Activated T-helper 1 cell treated with anti-CD3 and anti-CD28 coated beads, Interleukin-12 subunit alpha, Interleukin-12 subunit beta, Interleukin-2, Interleukin-4 antibody, amounts not matched to agents 30 ng/mL and 10 ng/mL and 1 ng/mL, durations not matched to agents 14 hours and 24 hours and 36 hours (primary cell): ENCODE results near the gene RAB14. TPM values are rescaled to one million over a fixed set of nuclear protein-coding genes. Genes with fewer than 3 reads are reported as not detected.
A peak's percentile ranks its signal among the peaks of the same experiment; 100 is the strongest.
"Not testable (repeated sequence)": the region's sequence is repeated elsewhere in the genome, so short reads cannot be mapped to it uniquely, and the experiment has no call there.

ENCODE experiments used
- DNase-seq: peaks from one replicate; pipeline ENCODE4 v3.0.0; 2021; ENCODE audit warnings: low spot score
- H3K27ac Mint-ChIP-seq: one replicate; pipeline ENCODE4 v1.8.0; 2021; ENCODE audit warnings: mild to moderate bottlenecking, mixed read lengths
- H3K27me3 Mint-ChIP-seq: one replicate; pipeline ENCODE4 v1.8.0; 2022; ENCODE audit warnings: mild to moderate bottlenecking, moderate library complexity, mixed read lengths; ENCODE audit not compliant: insufficient read depth
- H3K36me3 Mint-ChIP-seq: one replicate; pipeline ENCODE4 v1.8.0; 2021; ENCODE audit warnings: low read depth, mixed read lengths
- H3K4me1 Mint-ChIP-seq: one replicate; pipeline ENCODE4 v1.8.0; 2021; ENCODE audit warnings: low read depth, mixed read lengths
- H3K4me3 Mint-ChIP-seq: one replicate; pipeline ENCODE4 v1.8.0; 2021; ENCODE audit warnings: mild to moderate bottlenecking, moderate library complexity, mixed read lengths
- H3K9me3 Mint-ChIP-seq: one replicate; pipeline ENCODE4 v1.8.0; 2021; ENCODE audit warnings: mixed read lengths
- intact Hi-C: fragments of 100-400 bp; cut with micrococcal nuclease; formaldehyde crosslinking; loops from one replicate; pipeline ENCODE4 v1.15.1; 2024
- total RNA-seq: library from RNA; stranded (reverse); gene quantifications from 2 replicates; pipeline ENCODE4 v1.2.3, GENCODE V29; 2022

RAB14 gene
- total RNA-seq, 1 donor from 2014 or later: 64.8 TPM

- intact Hi-C loops: no loop called here
- no peaks in the 10 kb centered on the region for H3K27me3 Mint-ChIP-seq
- no peaks in the 10 kb centered on the region for H3K9me3 Mint-ChIP-seq
- peaks cover 42% of the 10 kb centered on the region for H3K36me3 Mint-ChIP-seq
- no peak overlapping the region for H3K27ac Mint-ChIP-seq
- DNase-seq: no peak
- peaks cover 27% of the 10 kb centered on the region for H3K4me1 Mint-ChIP-seq
- no peak overlapping the region for H3K4me3 Mint-ChIP-seq
Measured at GRCh38 chr9:121182101-121182836, 19.4 kb downstream of the RAB14 start.

GRCh38 chr9:121179930-121180681, 21.6 kb downstream of the RAB14 start:
- H3K4me1 Mint-ChIP-seq: peaks cover 11% of the 10 kb centered on the region
- no peak for DNase-seq
- no peak overlapping the region for H3K4me3 Mint-ChIP-seq
- peak overlapping the region; percentile 29 for H3K27ac Mint-ChIP-seq
- no peaks in the 10 kb centered on the region for H3K9me3 Mint-ChIP-seq
- intact Hi-C loops: no loop called here
- no peaks in the 10 kb centered on the region for H3K27me3 Mint-ChIP-seq
- peaks cover 46% of the 10 kb centered on the region for H3K36me3 Mint-ChIP-seq

DNA sequence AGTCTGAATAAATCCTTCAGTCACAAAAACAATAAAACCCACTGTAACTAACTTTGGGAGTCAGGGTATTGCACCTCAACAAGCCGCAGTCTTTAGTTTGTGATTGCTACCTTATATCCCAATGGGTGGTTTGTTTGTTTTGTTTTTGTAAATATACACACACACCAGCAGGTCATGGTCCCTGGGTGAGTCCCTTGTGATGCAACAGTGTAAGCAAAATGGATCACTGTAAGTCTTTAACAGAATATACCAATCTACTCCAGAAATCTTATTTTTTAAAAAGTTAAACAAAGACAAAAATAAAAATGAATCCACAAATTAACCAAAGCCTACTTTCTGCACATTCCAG, 22.3 kb downstream of the RAB14 start:
- H3K9me3 Mint-ChIP-seq, H3K4me3 Mint-ChIP-seq, H3K4me1 Mint-ChIP-seq, H3K27me3 Mint-ChIP-seq, intact Hi-C loops, H3K27ac Mint-ChIP-seq, DNase-seq: not testable (repeated sequence)
- H3K36me3 Mint-ChIP-seq: peaks cover 49% of the 10 kb centered on the region

DNA sequence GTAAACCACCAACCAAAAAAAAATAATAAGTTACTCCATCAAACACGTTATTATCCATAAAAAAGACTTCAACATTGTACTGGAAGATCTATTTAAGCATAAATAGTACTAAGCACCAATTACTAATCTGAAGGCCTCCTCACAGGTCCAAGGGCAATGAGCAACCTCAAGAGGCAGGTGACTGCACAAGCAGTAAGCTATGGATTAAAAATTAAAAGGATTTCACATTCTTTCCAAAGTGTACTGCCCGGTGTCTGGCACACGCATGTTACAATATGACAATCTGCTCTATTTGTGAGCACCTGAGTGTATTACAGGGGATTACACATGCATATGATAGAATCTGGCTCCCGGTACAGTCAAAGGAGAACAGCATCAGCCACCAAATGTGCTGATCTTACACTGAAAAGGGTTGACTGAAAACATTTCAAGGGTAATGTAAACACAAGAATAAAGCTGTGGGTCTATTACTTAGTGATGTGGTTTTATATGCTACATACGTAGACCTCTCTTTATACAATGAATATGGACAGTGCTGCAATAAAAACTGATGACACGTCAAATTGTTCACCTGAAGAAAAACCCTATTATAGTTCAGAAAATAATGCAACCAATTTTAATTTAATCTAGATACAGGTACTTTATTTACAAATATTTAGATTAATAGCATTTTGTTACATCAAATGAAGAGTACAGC, 22.8 kb downstream of the RAB14 start:
- DNase-seq: no peak
- Mint-ChIP-seq H3K27ac (no peak overlapping the region), H3K36me3 (peaks cover 52% of the 10 kb centered on the region), H3K27me3 (no peaks in the 10 kb centered on the region), H3K4me1 (peaks cover 8% of the 10 kb centered on the region), H3K9me3 (no peaks in the 10 kb centered on the region), H3K4me3 (no peak overlapping the region)
- intact Hi-C loops: no loop called here

DNA sequence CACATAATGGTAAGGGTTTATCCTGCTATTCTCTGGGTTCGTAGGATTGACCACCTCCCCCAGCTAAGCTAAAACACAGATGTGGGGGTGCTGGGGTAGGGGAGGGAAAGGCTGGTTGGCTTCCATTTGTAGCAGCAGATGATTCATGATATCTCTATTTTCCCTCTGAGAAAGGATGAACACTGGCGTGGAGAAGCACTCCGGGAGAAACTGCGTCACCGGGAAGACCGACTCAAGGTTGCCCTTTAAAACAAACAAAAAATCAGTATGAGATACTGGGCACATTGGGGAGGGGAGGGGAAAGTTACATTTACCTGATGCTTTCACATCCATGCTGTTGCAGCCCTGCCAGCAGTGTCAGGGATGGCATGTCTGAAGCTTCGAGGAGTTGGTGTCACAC, 28.2 kb downstream of the RAB14 start:
- intact Hi-C loops: loop anchor here (5.0 kb wide), 1 partner anchor 66 kb away; no protein-coding TSS in a partner anchor
- DNase-seq: no peak
- Mint-ChIP-seq H3K27ac (no peak overlapping the region), H3K36me3 (peaks cover 75% of the 10 kb centered on the region), H3K27me3 (no peaks in the 10 kb centered on the region), H3K4me3 (no peak overlapping the region), H3K4me1 (peaks cover 12% of the 10 kb centered on the region), H3K9me3 (no peaks in the 10 kb centered on the region)

DNA sequence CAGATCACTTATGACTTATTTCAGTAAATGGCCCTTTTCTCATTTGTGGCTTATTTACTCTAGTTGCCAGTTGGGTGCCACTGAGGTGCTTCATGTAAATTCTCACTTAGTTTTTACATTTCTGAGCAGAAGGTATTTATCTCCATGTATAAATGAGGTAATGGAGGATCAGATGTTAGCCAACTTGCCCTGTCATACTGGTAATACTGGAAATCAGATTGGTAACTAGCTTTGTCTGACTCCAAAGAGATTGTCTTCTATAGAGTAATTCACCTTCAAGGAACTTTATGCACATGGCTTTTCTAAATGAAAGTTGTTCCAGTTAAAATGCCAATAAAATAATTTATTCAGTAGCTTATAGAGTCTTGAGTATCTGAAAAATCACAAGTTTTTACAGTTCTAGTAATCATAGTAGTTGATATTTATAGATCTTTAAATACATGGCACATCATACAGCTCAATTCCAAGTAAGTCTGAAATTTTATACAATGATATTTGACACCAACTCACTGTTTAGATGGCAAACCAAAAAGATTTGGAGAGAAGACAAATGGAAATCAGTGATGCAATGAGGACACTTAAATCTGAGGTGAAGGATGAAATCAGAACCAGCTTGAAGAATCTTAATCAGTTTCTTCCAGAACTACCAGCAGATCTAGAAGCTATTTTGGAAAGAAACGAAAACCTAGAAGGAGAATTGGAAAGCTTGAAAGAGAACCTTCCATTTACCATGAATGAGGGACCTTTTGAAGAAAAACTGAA, 28.8 kb downstream of the RAB14 start:
- no peaks in the 10 kb centered on the region for H3K27me3 Mint-ChIP-seq
- H3K9me3 Mint-ChIP-seq: no peaks in the 10 kb centered on the region
- H3K4me3 Mint-ChIP-seq: no peak overlapping the region
- H3K36me3 Mint-ChIP-seq: peaks cover 79% of the 10 kb centered on the region
- DNase-seq: no peak
- intact Hi-C loops: loop anchor here (5.0 kb wide), 1 partner anchor 66 kb away; no protein-coding TSS in a partner anchor
- no peak overlapping the region for H3K27ac Mint-ChIP-seq
- H3K4me1 Mint-ChIP-seq: peaks cover 15% of the 10 kb centered on the region

- H3K27ac Mint-ChIP-seq: no peak overlapping the region
- no peaks in the 10 kb centered on the region for H3K27me3 Mint-ChIP-seq
- intact Hi-C loops: loop anchor here (5.0 kb wide), 1 partner anchor 64 kb away; no protein-coding TSS in a partner anchor
- H3K9me3 Mint-ChIP-seq: no peaks in the 10 kb centered on the region
- peaks cover 74% of the 10 kb centered on the region for H3K36me3 Mint-ChIP-seq
- peaks cover 15% of the 10 kb centered on the region for H3K4me1 Mint-ChIP-seq
- no peak overlapping the region for H3K4me3 Mint-ChIP-seq
- DNase-seq: no peak
Measured at GRCh38 chr9:121171236-121171635, 30.4 kb downstream of the RAB14 start.

DNA sequence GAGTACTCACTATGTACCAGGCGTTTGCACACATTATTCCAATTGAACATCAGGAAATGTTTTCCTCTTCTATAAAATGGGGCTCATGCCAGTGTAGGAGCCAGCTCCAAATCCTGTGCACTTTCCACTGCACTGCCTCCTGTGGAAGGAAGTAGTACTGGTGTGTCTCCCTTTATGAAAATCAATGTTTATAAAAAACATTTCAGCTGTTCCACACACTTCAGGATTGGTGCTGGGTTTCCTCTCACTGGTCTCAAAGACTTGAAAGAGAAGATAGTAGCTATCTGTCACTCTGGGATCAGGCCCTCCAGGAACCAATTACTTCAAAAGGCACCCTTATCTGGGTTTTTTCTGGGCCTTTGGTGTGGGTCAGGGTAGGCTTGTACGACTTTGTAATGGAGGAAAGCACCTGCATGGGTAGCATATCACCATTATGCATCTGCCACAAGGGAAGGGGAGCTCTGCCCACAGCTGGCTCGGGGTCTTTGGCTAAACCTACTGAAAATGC, 32.5 kb downstream of the RAB14 start:
- intact Hi-C loops: no loop called here
- no peak overlapping the region for H3K4me3 Mint-ChIP-seq
- no peaks in the 10 kb centered on the region for H3K27me3 Mint-ChIP-seq
- no peak overlapping the region for H3K27ac Mint-ChIP-seq
- no peaks in the 10 kb centered on the region for H3K9me3 Mint-ChIP-seq
- no peak for DNase-seq
- H3K4me1 Mint-ChIP-seq: peaks cover 15% of the 10 kb centered on the region
- peaks cover 71% of the 10 kb centered on the region for H3K36me3 Mint-ChIP-seq

- Mint-ChIP-seq H3K4me3 (no peak overlapping the region), H3K36me3 (peaks cover 67% of the 10 kb centered on the region), H3K27ac (peak overlapping the region; percentile 10)
Measured at GRCh38 chr9:121168052-121168451, 33.6 kb downstream of the RAB14 start.

DNA sequence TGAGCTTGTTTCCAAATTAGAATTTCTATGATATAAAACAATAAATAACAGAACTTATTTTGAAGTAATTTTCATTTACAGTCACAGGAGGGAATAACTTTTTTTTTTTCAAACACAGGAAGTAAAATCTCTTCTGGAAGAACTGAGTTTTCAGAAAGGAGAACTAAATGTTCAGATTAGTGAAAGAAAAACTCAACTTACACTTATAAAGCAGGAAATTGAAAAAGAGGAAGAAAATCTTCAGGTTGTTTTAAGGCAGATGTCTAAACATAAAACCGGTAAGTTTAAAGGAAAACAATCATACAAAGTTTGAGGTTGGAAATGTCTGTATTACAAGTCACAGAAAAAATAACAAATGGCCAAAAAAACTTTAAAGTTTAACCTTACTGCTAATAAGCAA, 41.6 kb downstream of the RAB14 start:
- Mint-ChIP-seq H3K4me1 (peaks cover 22% of the 10 kb centered on the region), H3K27me3 (no peaks in the 10 kb centered on the region), H3K27ac (peak overlapping the region; percentile 55), H3K9me3 (no peaks in the 10 kb centered on the region), H3K4me3 (no peak overlapping the region), H3K36me3 (peaks cover 61% of the 10 kb centered on the region)
- intact Hi-C loops: no loop called here
- DNase-seq: no peak

More at GRCh38 chr9:121168052-121168451, 33.6 kb downstream of the RAB14 start:
- DNase-seq: no peak
- no peaks in the 10 kb centered on the region for H3K9me3 Mint-ChIP-seq
- intact Hi-C loops: no loop called here
- no peaks in the 10 kb centered on the region for H3K27me3 Mint-ChIP-seq
- peaks cover 15% of the 10 kb centered on the region for H3K4me1 Mint-ChIP-seq

DNA sequence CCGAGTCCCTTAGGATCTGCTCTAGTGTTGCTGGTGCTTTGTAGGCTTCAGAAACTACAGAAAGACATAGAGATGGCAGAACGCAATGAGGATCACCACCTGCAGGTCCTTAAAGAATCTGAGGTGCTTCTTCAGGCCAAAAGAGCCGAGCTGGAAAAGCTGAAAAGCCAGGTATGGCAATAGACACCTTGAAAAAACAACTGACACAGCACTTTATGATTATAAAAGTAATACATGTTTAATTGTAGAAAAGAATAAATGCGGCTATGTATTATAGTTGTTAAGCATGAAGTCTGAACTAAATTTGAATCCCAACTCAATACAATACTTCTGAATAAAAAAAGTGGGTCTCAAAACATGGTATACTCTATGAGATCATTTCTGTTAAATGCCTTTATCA, 43.7 kb downstream of the RAB14 start:
- Mint-ChIP-seq H3K27ac (no peak overlapping the region), H3K36me3 (peaks cover 59% of the 10 kb centered on the region), H3K27me3 (no peaks in the 10 kb centered on the region), H3K4me3 (no peak overlapping the region), H3K9me3 (no peaks in the 10 kb centered on the region), H3K4me1 (peaks cover 40% of the 10 kb centered on the region)
- DNase-seq: no peak
- intact Hi-C loops: loop anchor here (2.0 kb wide), 1 partner anchor 43 kb away; the partner anchor contains the start of gene RAB14

GRCh38 chr9:121156263-121156731, 45.4 kb downstream of the RAB14 start:
- no peaks in the 10 kb centered on the region for H3K9me3 Mint-ChIP-seq
- intact Hi-C loops: loop anchor here (1.0 to 2.0 kb wide), 2 partner anchors 35 to 45 kb away; partner anchors contain the start of gene RAB14
- peak overlapping the region; percentile 92 for H3K27ac Mint-ChIP-seq
- H3K36me3 Mint-ChIP-seq: peaks cover 64% of the 10 kb centered on the region
- peaks cover 50% of the 10 kb centered on the region for H3K4me1 Mint-ChIP-seq
- H3K27me3 Mint-ChIP-seq: no peaks in the 10 kb centered on the region
- peak overlapping the region; percentile 50 for H3K4me3 Mint-ChIP-seq
- DNase-seq: peak; percentile 6
